ENCODE measurements around the gene CHST5.

DNA sequence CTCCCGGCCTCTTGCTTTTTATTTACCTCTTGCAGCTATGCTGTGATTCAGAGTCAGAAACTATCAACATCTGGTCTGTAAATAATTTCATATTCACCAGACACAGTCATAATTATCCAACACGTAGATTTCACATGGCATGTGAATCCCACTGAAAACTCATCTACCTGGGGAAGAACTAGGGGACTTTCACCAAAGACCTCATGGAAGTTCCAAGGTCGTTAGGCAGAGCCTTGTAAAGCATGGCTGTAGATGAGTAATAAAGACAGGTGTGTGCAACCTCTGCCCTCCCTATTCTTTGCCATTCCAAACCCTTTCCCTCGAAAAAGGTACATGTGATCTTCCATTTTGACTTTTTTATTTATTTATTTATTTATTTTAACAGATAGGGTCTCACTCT lies 1.9 kb upstream of the CHST5 start:
- TF ChIP-seq POLR2A (IDR thresholded peaks at IDR 0.05), result no peak
- TF ChIP-seq, protein P1, sequence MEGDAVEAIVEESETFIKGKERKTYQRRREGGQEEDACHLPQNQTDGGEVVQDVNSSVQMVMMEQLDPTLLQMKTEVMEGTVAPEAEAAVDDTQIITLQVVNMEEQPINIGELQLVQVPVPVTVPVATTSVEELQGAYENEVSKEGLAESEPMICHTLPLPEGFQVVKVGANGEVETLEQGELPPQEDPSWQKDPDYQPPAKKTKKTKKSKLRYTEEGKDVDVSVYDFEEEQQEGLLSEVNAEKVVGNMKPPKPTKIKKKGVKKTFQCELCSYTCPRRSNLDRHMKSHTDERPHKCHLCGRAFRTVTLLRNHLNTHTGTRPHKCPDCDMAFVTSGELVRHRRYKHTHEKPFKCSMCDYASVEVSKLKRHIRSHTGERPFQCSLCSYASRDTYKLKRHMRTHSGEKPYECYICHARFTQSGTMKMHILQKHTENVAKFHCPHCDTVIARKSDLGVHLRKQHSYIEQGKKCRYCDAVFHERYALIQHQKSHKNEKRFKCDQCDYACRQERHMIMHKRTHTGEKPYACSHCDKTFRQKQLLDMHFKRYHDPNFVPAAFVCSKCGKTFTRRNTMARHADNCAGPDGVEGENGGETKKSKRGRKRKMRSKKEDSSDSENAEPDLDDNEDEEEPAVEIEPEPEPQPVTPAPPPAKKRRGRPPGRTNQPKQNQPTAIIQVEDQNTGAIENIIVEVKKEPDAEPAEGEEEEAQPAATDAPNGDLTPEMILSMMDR (IDR thresholded peaks at IDR 0.05), result no peak
